Panc1 (cell line): Measurements from ENCODE around the gene MRPS27. TPM values are rescaled to one million over a fixed set of nuclear protein-coding genes. Genes with fewer than 3 reads are reported as not detected.

Source experiments
- ATAC-seq: fragments of 200-7000 bp; cut with Tn5 transposase; 2 replicates; pipeline ENCODE4 v1.9.1; 2020; ENCODE audit warnings: mild to moderate bottlenecking, moderate library complexity
- BruUV-seq: library from RNA; stranded (reverse); fragments of 400-500 nt; replicated peaks from 2 replicates; lab custom pipeline; 2021; lab: Mats Ljungman, UMichigan
- CTCF ChIA-PET: fragments of 300-600 bp; sonication (Branson Sonifier 250); formaldehyde crosslinking; loops from one replicate; lab custom pipeline; 2022; ENCODE audit warnings: antibody characterized with exemption; lab: Charles Lee
- POLR2A ChIA-PET: fragments of 300-600 bp; sonication (Branson Sonifier 250); formaldehyde crosslinking; loops from one replicate; lab custom pipeline; 2022; ENCODE audit warnings: antibody characterized with exemption; lab: Charles Lee
- DNase-seq: peaks from one replicate; pipeline ENCODE4 v3.0.0-alpha.2; 2010; ENCODE audit warnings: low read depth, low spot score
- H3K27ac ChIP-seq: 2 replicates; pipeline ENCODE4 v1.5.1; 2011; ENCODE audit warnings: mild to moderate bottlenecking, low read length, inconsistent platforms
- H3K27me3 ChIP-seq: fragments of 200-500 bp; sonication (Bioruptor generic); 2 replicates; pipeline ENCODE4 v1.6.0; 2014; ENCODE audit warnings: low read length, inconsistent platforms; ENCODE audit not compliant: control insufficient read depth, insufficient read depth
- H3K36me3 ChIP-seq: fragments of 200-500 bp; sonication (Bioruptor generic); 2 replicates; pipeline ENCODE4 v1.5.1; 2014; ENCODE audit warnings: inconsistent platforms, mild to moderate bottlenecking, low read length, moderate library complexity; ENCODE audit not compliant: control insufficient read depth, insufficient read depth
- H3K4me1 ChIP-seq: 2 replicates; pipeline ENCODE4 v1.5.1; 2011; ENCODE audit warnings: inconsistent platforms, mild to moderate bottlenecking, low read length, moderate library complexity; ENCODE audit not compliant: control insufficient read depth, insufficient read depth
- H3K4me3 ChIP-seq, 2 experiments: 2 replicates each; pipeline ENCODE4 v1.5.1; 2011 to 2012; ENCODE audit warnings: low read depth in 2 of 2, low read length in 2 of 2, mild to moderate bottlenecking in 2 of 2, inconsistent platforms in 1 of 2, moderate library complexity in 1 of 2
- H3K9me3 ChIP-seq: fragments of 200-500 bp; sonication (Bioruptor generic); 2 replicates; pipeline ENCODE4 v1.5.1; 2014; ENCODE audit warnings: low read depth, mild to moderate bottlenecking, inconsistent platforms, low read length, moderate library complexity; ENCODE audit not compliant: control insufficient read depth, insufficient read depth
- CTCF ChIP-seq: fragments of 450-650 bp; IDR thresholded peaks from 2 replicates; pipeline ENCODE4 v1.5.1; 2017; ENCODE audit warnings: mild to moderate bottlenecking
- POLR2AphosphoS5 ChIP-seq: IDR thresholded peaks from 2 replicates; pipeline ENCODE4 v1.6.1; 2012; ENCODE audit warnings: mild to moderate bottlenecking, low read depth, low read length, moderate library complexity
- REST ChIP-seq, 2 experiments: IDR thresholded peaks; 2 replicates each; pipeline ENCODE4 v1.6.1; 2011 to 2012; ENCODE audit warnings: low read depth in 2 of 2, control low read depth in 1 of 2, low read length in 1 of 2, mild to moderate bottlenecking in 1 of 2, moderate library complexity in 1 of 2; ENCODE audit not compliant: insufficient read depth in 1 of 2
- SIN3A ChIP-seq: IDR thresholded peaks from 2 replicates; pipeline ENCODE4 v1.6.1; 2012; ENCODE audit warnings: low read depth, mild to moderate bottlenecking, low read length, moderate library complexity, borderline replicate concordance; ENCODE audit not compliant: insufficient read depth
- TCF7L2 ChIP-seq: IDR thresholded peaks from 2 replicates; pipeline ENCODE4 v1.6.1; 2011; ENCODE audit warnings: mild to moderate bottlenecking, low read depth, low read length, inconsistent platforms
- in situ Hi-C: cut with HindIII; loops from 2 replicates; pipeline ENCODE4 v1.10.0; 2016; ENCODE audit warnings: low sequenced_read_pairs, low pct_unique_long_range_greater_than_20kb
- intact Hi-C: fragments of 100-400 bp; cut with micrococcal nuclease; formaldehyde crosslinking; loops from one replicate; pipeline ENCODE4 v1.10.0; 2022; ENCODE audit not compliant: unreplicated experiment
- total RNA-seq: library from RNA; stranded (reverse); gene quantifications from one replicate; pipeline ENCODE4 v1.2.1, GENCODE V29; 2021; ENCODE audit not compliant: unreplicated experiment

The MRPS27 gene
- total RNA-seq, 1 experiment from 2014 or later: 67.2 TPM

GRCh38 chr5:72188166-72188565, 131.9 kb downstream of the MRPS27 start:
- H3K27me3 ChIP-seq: no peaks in the 10 kb centered on the region
- POLR2A ChIA-PET: no interaction called here
- CTCF ChIA-PET: no interaction called here
- H3K4me3 ChIP-seq: no peak overlapping the region
- DNase-seq (no peak), ATAC-seq (no peak)
- no peaks in the 10 kb centered on the region for H3K4me1 ChIP-seq
- TF ChIP-seq CTCF (no peak), TCF7L2 (no peak), REST (IDR thresholded peaks at IDR 0.05; ENCODE audit: insufficient read depth in 1 of 2, low read depth in 2 of 2, low read length in 1 of 2) (no peak), SIN3A (no peak), POLR2AphosphoS5 (no peak)
- no peak overlapping the region for H3K27ac ChIP-seq
- in situ Hi-C loops: no loop called here
- BruUV-seq: no TSS peak
- intact Hi-C loops: no loop called here
- H3K36me3 ChIP-seq: no peaks in the 10 kb centered on the region
- H3K9me3 ChIP-seq: no peaks in the 10 kb centered on the region

- POLR2A ChIA-PET: no interaction called here
- Histone ChIP-seq H3K27me3 (no peaks in the 10 kb centered on the region), H3K9me3 (no peaks in the 10 kb centered on the region), H3K4me3 (no peak overlapping the region), H3K4me1 (no peaks in the 10 kb centered on the region), H3K36me3 (no peaks in the 10 kb centered on the region), H3K27ac (no peak overlapping the region)
- no peak for TF ChIP-seq SIN3A
- TF ChIP-seq REST (IDR thresholded peaks at IDR 0.05; ENCODE audit: insufficient read depth in 1 of 2, low read depth in 2 of 2, low read length in 1 of 2): no peak
- TF ChIP-seq POLR2AphosphoS5: no peak
- no peak for TF ChIP-seq TCF7L2
- no peak for TF ChIP-seq CTCF
- in situ Hi-C loops (no loop called here), intact Hi-C loops (no loop called here)
- no TSS peak for BruUV-seq
- ATAC-seq: no peak
- no peak for DNase-seq
- CTCF ChIA-PET: no interaction called here
Measured at GRCh38 chr5:72187388-72188075, 132.5 kb downstream of the MRPS27 start.
